AG09319 (cell line): ENCODE measurements around the gene CD14.
"Not testable (repeated sequence)": the region's sequence is repeated elsewhere in the genome, so short reads cannot be mapped to it uniquely, and the experiment has no call there.

Source experiments
- DNase-seq: peaks from one replicate; pipeline ENCODE4 v3.0.0-alpha.2; 2010; ENCODE audit warnings: low read depth; ENCODE audit errors: extremely low read depth
- TF ChIP-seq, protein P1 (sequence below): IDR thresholded peaks from 2 replicates; pipeline ENCODE4 v1.5.1; 2011; ENCODE audit warnings: low read depth, mild to moderate bottlenecking, inconsistent platforms, low read length, moderate library complexity

The CD14 gene

DNA sequence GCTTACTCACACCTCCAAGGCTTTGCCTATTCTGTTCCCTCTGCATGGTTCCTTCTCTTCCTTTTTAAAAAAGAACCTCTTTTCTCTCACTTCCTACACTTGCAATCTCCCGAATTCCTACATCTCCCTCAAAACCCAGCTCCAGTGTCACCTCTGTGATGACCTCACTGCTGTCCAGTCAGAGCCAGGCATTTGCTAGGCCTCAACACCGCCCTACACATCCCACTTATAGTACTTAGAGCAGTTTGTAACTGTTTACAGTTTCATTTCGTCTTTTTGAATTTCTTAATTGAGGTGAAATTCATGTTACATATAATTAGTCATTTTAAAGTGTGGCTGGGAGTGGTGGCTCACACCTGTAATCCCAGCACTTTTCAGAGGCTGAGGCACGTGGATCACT is 30.8 kb downstream of the CD14 start:
- DNase-seq, result no peak

DNA sequence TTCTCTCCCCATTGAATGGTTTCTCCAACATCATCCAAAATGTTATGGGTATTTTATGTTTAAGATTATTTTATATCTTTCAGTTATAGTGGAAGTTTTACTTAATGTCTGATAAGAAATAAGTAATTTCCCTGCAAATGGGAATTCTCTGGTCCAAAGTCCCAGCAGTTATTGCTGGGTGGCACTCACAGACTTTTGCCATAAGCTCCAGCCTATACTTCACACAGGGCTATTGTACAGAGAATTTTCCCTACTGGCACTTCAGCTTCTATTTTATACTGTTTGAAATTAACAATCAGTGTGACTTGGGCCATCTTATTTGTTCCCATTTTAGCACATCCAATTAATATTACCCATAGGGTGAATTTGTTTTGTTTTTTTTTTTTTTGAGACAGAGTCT is 32.9 kb downstream of the CD14 start:
- TF ChIP-seq, protein P1, sequence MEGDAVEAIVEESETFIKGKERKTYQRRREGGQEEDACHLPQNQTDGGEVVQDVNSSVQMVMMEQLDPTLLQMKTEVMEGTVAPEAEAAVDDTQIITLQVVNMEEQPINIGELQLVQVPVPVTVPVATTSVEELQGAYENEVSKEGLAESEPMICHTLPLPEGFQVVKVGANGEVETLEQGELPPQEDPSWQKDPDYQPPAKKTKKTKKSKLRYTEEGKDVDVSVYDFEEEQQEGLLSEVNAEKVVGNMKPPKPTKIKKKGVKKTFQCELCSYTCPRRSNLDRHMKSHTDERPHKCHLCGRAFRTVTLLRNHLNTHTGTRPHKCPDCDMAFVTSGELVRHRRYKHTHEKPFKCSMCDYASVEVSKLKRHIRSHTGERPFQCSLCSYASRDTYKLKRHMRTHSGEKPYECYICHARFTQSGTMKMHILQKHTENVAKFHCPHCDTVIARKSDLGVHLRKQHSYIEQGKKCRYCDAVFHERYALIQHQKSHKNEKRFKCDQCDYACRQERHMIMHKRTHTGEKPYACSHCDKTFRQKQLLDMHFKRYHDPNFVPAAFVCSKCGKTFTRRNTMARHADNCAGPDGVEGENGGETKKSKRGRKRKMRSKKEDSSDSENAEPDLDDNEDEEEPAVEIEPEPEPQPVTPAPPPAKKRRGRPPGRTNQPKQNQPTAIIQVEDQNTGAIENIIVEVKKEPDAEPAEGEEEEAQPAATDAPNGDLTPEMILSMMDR, result no peak
- DNase-seq, result no peak

More for the DNA sequence above, 30.8 kb downstream of the CD14 start:
- TF ChIP-seq, protein P1, result no peak

DNA sequence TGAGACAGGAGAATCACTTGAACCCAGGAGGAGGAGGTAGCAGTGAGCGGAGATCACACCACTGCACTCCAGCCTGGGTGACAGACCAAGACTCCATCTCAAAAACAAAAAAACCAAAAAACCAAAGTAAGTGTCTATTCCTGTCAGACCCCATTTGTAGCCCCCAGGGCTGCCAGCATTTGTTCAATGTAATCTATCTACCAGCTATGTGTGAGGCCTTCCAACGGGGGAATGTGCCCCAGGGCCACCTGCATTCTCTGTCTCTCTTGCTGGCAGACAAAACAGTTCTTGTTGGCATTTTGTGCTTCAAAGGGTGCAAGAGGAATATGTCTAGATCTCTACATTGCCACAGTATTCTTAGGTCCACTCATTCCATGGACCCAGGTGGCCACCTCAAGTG is 34.1 kb downstream of the CD14 start:
- DNase-seq, result no peak
- TF ChIP-seq, protein P1, result no peak

- TF ChIP-seq, protein P1, result no peak
- no peak for DNase-seq
These were observed 36.6 kb downstream of the CD14 start for GRCh38 chr5:140596321-140596741.

- DNase-seq, result no peak
- TF ChIP-seq, protein P1, result no peak
These were observed 37.3 kb downstream of the CD14 start for GRCh38 chr5:140595538-140596300.

DNA sequence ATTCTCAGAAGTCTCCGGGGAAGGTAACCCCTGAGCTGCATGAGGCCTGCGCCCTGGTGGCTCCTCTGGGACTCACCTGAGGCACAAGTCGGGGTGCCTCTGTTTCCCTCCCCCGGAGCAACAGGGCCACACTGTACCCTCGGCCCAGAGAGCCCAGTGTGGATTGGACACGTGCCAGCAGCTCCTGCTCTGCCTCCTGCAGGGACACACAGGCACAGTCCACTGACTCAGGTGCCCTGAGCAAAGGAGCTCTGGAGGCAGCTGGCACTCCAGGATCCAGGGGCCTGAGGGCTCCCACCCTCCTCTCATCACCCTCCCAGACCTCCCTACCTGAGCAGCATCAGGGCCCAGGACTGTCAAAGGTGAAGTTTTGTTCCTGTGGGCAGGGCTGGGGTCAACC is 38.8 kb downstream of the CD14 start:
- TF ChIP-seq, protein P1, result no peak
- no peak for DNase-seq

DNA sequence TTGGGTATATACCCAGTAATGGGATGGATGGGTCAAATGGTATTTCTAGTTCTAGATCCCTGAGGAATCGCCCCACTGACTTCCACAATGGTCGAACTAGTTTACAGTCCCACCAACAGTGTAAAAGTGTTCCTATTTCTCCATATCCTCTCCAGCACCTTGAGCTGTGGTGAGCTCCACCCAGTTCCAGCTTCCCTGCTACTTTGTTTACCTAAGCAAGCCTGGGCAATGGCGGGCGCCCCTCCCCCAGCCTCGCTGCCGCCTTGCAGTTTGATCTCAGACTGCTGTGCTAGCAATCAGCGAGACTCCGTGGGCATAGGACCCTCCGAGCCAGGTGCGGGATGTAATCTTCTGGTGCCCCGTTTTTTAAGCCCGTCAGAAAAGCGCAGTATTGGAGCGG is 39.9 kb downstream of the CD14 start:
- DNase-seq, result not testable (repeated sequence)
